ENCODE measurements around the gene ZNF221. TPM values are rescaled to one million over a fixed set of nuclear protein-coding genes. Genes with fewer than 3 reads are reported as not detected.

Gene ZNF221
- total and polyA plus RNA-seq, 4 donors, result 0.30 to 3.5 (median 1.7) TPM

DNA sequence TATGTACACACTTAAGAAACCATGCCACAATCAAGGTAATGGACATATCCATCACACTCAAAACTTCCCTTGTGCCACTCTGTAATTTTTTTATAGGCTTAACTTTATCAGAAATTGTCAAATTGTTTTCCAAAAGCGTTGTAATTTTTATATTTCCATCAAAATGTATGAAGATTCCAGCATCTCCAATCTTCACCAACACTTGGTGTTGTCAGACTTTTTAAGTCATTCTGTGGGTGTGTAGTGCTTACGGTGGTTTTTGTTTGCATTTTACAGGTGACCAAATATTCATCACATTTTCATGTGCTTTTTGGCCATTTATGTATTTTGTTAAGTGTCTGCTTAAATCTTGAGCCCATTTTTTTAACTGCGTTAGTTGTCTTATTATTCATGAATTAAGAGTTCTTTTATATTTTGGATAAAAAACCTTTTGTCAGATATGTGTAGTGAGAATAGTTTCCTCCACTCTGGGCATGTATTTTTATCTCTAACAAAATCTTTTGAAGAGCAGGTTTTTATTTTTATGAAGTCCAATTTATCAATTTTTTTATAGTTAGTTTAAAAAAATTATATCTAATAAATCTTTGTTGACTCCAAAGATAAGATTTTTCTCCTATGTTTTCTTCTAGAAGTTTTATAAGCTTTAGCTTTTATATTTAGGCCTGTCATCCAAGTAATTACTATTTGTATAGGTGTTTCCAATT is 11.3 kb upstream of the ZNF221 start:
- H3K36me3 ChIP-seq (ENCODE audit: control insufficient read depth in 4 of 4, insufficient read depth in 3 of 4, low read depth in 1 of 4, low read length in 3 of 4), result no peaks in the 10 kb centered on the region
- TF ChIP-seq SP1 (IDR thresholded peaks at IDR 0.05), result no peak
- TF ChIP-seq, protein P1, sequence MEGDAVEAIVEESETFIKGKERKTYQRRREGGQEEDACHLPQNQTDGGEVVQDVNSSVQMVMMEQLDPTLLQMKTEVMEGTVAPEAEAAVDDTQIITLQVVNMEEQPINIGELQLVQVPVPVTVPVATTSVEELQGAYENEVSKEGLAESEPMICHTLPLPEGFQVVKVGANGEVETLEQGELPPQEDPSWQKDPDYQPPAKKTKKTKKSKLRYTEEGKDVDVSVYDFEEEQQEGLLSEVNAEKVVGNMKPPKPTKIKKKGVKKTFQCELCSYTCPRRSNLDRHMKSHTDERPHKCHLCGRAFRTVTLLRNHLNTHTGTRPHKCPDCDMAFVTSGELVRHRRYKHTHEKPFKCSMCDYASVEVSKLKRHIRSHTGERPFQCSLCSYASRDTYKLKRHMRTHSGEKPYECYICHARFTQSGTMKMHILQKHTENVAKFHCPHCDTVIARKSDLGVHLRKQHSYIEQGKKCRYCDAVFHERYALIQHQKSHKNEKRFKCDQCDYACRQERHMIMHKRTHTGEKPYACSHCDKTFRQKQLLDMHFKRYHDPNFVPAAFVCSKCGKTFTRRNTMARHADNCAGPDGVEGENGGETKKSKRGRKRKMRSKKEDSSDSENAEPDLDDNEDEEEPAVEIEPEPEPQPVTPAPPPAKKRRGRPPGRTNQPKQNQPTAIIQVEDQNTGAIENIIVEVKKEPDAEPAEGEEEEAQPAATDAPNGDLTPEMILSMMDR (IDR thresholded peaks at IDR 0.05; ENCODE audit: low read depth, low read length, missing input control), result no peak
- TF ChIP-seq RAD21 (IDR thresholded peaks at IDR 0.05), result no peak
- TF ChIP-seq, protein P2, sequence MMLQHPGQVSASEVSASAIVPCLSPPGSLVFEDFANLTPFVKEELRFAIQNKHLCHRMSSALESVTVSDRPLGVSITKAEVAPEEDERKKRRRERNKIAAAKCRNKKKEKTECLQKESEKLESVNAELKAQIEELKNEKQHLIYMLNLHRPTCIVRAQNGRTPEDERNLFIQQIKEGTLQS (IDR thresholded peaks at IDR 0.05), result no peak
- no peak for TF ChIP-seq NR2F2 (IDR thresholded peaks at IDR 0.05)
- TF ChIP-seq EGR1 (IDR thresholded peaks at IDR 0.05; ENCODE audit: low read depth in 2 of 2), result no peak
- no peak overlapping the region for H3K9ac ChIP-seq (ENCODE audit: low read depth in 1 of 2, low read length in 2 of 2)
- no peak for DNase-seq (ENCODE audit: low spot score)
- WGBS, result 62% methylated on average over 3 of the region's 3 CpGs
- no peak overlapping the region for H3K4me3 ChIP-seq (ENCODE audit: low read depth in 1 of 3, low read length in 3 of 3)
- no peaks in the 10 kb centered on the region for H3K27me3 ChIP-seq (ENCODE audit: control insufficient read depth in 4 of 4, insufficient read depth in 4 of 4, low read length in 3 of 4)
- H3K4me1 ChIP-seq (ENCODE audit: control insufficient read depth in 4 of 4, insufficient read depth in 4 of 4, low read length in 3 of 4), result peaks cover 0 to 5% (median 3%) of the 10 kb centered on the region in 4 donors
- H3K27ac ChIP-seq (ENCODE audit: low read depth in 1 of 2, low read length in 2 of 2), result no peak overlapping the region
- peaks cover 2 to 24% (median 6%) of the 10 kb centered on the region in 4 donors for H3K9me3 ChIP-seq (ENCODE audit: control insufficient read depth in 4 of 4, low read length in 3 of 4)

DNA sequence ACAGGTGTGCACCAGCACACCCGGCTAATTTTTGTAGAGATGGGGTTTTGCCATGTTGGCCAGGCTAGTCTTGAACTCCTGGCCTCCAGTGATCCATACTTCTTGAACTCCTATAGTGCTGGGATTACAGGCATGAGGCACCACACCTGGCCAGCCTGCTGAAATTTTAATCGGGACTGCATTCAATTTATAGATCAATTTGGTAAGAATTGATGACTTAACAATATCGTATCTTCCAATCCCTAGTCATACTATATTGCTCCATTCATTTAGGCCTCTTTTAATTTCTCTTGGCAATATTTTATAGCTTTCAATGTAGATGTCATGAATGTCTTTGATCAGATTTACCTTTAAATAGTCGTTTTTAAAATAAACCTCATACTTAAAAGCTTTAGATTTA is 10.3 kb upstream of the ZNF221 start:
- TF ChIP-seq, protein P3, sequence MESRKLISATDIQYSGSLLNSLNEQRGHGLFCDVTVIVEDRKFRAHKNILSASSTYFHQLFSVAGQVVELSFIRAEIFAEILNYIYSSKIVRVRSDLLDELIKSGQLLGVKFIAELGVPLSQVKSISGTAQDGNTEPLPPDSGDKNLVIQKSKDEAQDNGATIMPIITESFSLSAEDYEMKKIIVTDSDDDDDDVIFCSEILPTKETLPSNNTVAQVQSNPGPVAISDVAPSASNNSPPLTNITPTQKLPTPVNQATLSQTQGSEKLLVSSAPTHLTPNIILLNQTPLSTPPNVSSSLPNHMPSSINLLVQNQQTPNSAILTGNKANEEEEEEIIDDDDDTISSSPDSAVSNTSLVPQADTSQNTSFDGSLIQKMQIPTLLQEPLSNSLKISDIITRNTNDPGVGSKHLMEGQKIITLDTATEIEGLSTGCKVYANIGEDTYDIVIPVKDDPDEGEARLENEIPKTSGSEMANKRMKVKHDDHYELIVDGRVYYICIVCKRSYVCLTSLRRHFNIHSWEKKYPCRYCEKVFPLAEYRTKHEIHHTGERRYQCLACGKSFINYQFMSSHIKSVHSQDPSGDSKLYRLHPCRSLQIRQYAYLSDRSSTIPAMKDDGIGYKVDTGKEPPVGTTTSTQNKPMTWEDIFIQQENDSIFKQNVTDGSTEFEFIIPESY (IDR thresholded peaks at IDR 0.05), result no peak
- TF ChIP-seq, protein P1 (IDR thresholded peaks at IDR 0.05; ENCODE audit: low read depth, low read length, missing input control), result no peak
- no peak for TF ChIP-seq FOXA1 (IDR thresholded peaks at IDR 0.05)
- no peak for TF ChIP-seq TAF1 (conservative IDR thresholded peaks at IDR 0.05)
- TF ChIP-seq RAD21 (IDR thresholded peaks at IDR 0.05), result no peak
- TF ChIP-seq HNF4A (conservative IDR thresholded peaks at IDR 0.05), result no peak
- no peak for TF ChIP-seq JUND (IDR thresholded peaks at IDR 0.05)
- TF ChIP-seq, protein P4, sequence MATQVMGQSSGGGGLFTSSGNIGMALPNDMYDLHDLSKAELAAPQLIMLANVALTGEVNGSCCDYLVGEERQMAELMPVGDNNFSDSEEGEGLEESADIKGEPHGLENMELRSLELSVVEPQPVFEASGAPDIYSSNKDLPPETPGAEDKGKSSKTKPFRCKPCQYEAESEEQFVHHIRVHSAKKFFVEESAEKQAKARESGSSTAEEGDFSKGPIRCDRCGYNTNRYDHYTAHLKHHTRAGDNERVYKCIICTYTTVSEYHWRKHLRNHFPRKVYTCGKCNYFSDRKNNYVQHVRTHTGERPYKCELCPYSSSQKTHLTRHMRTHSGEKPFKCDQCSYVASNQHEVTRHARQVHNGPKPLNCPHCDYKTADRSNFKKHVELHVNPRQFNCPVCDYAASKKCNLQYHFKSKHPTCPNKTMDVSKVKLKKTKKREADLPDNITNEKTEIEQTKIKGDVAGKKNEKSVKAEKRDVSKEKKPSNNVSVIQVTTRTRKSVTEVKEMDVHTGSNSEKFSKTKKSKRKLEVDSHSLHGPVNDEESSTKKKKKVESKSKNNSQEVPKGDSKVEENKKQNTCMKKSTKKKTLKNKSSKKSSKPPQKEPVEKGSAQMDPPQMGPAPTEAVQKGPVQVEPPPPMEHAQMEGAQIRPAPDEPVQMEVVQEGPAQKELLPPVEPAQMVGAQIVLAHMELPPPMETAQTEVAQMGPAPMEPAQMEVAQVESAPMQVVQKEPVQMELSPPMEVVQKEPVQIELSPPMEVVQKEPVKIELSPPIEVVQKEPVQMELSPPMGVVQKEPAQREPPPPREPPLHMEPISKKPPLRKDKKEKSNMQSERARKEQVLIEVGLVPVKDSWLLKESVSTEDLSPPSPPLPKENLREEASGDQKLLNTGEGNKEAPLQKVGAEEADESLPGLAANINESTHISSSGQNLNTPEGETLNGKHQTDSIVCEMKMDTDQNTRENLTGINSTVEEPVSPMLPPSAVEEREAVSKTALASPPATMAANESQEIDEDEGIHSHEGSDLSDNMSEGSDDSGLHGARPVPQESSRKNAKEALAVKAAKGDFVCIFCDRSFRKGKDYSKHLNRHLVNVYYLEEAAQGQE (IDR thresholded peaks at IDR 0.05), result no peak
- TF ChIP-seq SP1 (IDR thresholded peaks at IDR 0.05), result no peak
- no peak for TF ChIP-seq RXRA (IDR thresholded peaks at IDR 0.05)
- TF ChIP-seq HNF4G (IDR thresholded peaks at IDR 0.05), result no peak
- no peak for TF ChIP-seq EGR1 (IDR thresholded peaks at IDR 0.05; ENCODE audit: low read depth in 2 of 2)
- TF ChIP-seq, protein P5, sequence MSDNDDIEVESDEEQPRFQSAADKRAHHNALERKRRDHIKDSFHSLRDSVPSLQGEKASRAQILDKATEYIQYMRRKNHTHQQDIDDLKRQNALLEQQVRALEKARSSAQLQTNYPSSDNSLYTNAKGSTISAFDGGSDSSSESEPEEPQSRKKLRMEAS (IDR thresholded peaks at IDR 0.05), result no peak
- H3K4me1 ChIP-seq (ENCODE audit: control insufficient read depth in 4 of 4, insufficient read depth in 4 of 4, low read length in 3 of 4), result peaks cover 0 to 2% (median under 1%) of the 10 kb centered on the region in 4 donors
- no peaks in the 10 kb centered on the region for H3K27me3 ChIP-seq (ENCODE audit: control insufficient read depth in 4 of 4, insufficient read depth in 4 of 4, low read length in 3 of 4)
- DNase-seq (ENCODE audit: low spot score), result no peak
- H3K36me3 ChIP-seq (ENCODE audit: control insufficient read depth in 4 of 4, insufficient read depth in 3 of 4, low read depth in 1 of 4, low read length in 3 of 4), result no peaks in the 10 kb centered on the region
- H3K9me3 ChIP-seq (ENCODE audit: control insufficient read depth in 4 of 4, low read length in 3 of 4), result peaks cover 3 to 29% (median 7%) of the 10 kb centered on the region in 4 donors
- no peak overlapping the region for H3K4me3 ChIP-seq (ENCODE audit: low read depth in 1 of 3, low read length in 3 of 3)
- no peak overlapping the region for H3K9ac ChIP-seq (ENCODE audit: low read depth in 1 of 2, low read length in 2 of 2)
- H3K27ac ChIP-seq (ENCODE audit: low read depth in 1 of 2, low read length in 2 of 2), result no peak overlapping the region
- WGBS, result 73% methylated on average over 4 of the region's 4 CpGs

All from liver (tissue), 9 donors.